HepG2 (cell line): ENCODE measurements around the gene DUSP15. TPM values are rescaled to one million over a fixed set of nuclear protein-coding genes. Genes with fewer than 3 reads are reported as not detected.
A peak's percentile ranks its signal among the peaks of the same experiment; 100 is the strongest.

Experiments used
- ATAC-seq: fragments of 200-7000 bp; cut with Tn5 transposase; 3 replicates; pipeline ENCODE4 v1.9.1; 2020; ENCODE audit warnings: mild to moderate bottlenecking, moderate library complexity
- BruUV-seq: library from RNA; stranded (reverse); fragments of 400-500 nt; replicated peaks from 2 replicates; lab custom pipeline; 2021; lab: Mats Ljungman, UMichigan
- CTCF ChIA-PET: fragments of 300-600 bp; formaldehyde crosslinking; extraction: SDS; loops from one replicate; lab custom pipeline; 2021; ENCODE audit warnings: low total read pairs, inconsistent platforms, low intra/inter-chr PET ratio; lab: Yijun Ruan, JAX
- POLR2A ChIA-PET: fragments of 350-600 bp; sonication (Branson Sonifier 250); formaldehyde crosslinking; loops from one replicate; lab custom pipeline; 2020; ENCODE audit warnings: antibody characterized with exemption, inconsistent platforms; lab: Yijun Ruan, JAX
- DNase-seq: peaks from one replicate; pipeline ENCODE4 v3.0.0-alpha.2; 2015; ENCODE audit warnings: low spot score
- FAIRE-seq: peaks from 3 replicates; lab custom pipeline; 2011; peaks lifted over from hg19 to GRCh38; lab: Jason Lieb, UNC
- H2AFZ ChIP-seq: one replicate; pipeline ENCODE4 v1.6.1; 2011; ENCODE audit warnings: low read length, inconsistent platforms
- H3K27ac ChIP-seq: fragments of 300-600 bp; 3 replicates; pipeline ENCODE4 v1.8.0; 2011; ENCODE audit warnings: mixed run types, mild to moderate bottlenecking, mixed read lengths, low read length, inconsistent platforms; ENCODE audit not compliant: insufficient read depth; ENCODE audit errors: extremely low read length
- H3K27me3 ChIP-seq, 2 experiments: fragments of 200-600 bp in 1 of 2; 2 replicates in 1 of 2; 3 replicates in 1 of 2; pipeline versions ENCODE4 v1.6.0 to v1.8.0; 2011; ENCODE audit warnings: low read length in 2 of 2, mild to moderate bottlenecking in 2 of 2, moderate library complexity in 2 of 2, inconsistent platforms in 1 of 2; ENCODE audit not compliant: insufficient read depth in 2 of 2, control insufficient read depth in 1 of 2
- H3K36me3 ChIP-seq, 2 experiments: fragments of 200-600 bp in 1 of 2; replicated peaks in 1 of 2; 2 replicates in 1 of 2; 3 replicates in 1 of 2; pipeline versions ENCODE4 v1.5.1 to v1.8.0; 2011; ENCODE audit warnings: low read length in 2 of 2, inconsistent platforms in 1 of 2; ENCODE audit not compliant: insufficient read depth in 2 of 2, control insufficient read depth in 1 of 2
- H3K4me1 ChIP-seq: 2 replicates; pipeline ENCODE4 v1.5.1; 2012; ENCODE audit warnings: low read length, inconsistent platforms; ENCODE audit not compliant: insufficient read depth
- H3K4me2 ChIP-seq: 2 replicates; pipeline ENCODE4 v1.6.0; 2011; ENCODE audit warnings: low read depth, low read length, inconsistent platforms
- H3K4me3 ChIP-seq, 3 experiments: fragments of 200-600 bp in 1 of 3; sonication (generic), shearing (Covaris generic) in 1 of 3; replicated peaks in 1 of 3; 2 replicates each; pipeline ENCODE4 v1.5.1; 2011 to 2016; ENCODE audit warnings: low read length in 3 of 3, inconsistent platforms in 2 of 3, low read depth in 2 of 3, mild to moderate bottlenecking in 2 of 3, control low read depth in 1 of 3, mixed read lengths in 1 of 3; ENCODE audit not compliant: insufficient read depth in 1 of 3
- H3K79me2 ChIP-seq: one replicate; pipeline ENCODE4 v1.6.1; 2011; ENCODE audit warnings: low read length, inconsistent platforms; ENCODE audit not compliant: insufficient read depth
- H3K9ac ChIP-seq: 2 replicates; pipeline ENCODE4 v1.6.0; 2011; ENCODE audit warnings: mild to moderate bottlenecking, low read depth, low read length, inconsistent platforms; ENCODE audit not compliant: insufficient read depth
- H3K9me3 ChIP-seq: 2 replicates; pipeline ENCODE4 v1.5.1; 2012; ENCODE audit warnings: mild to moderate bottlenecking, low read length
- H4K20me1 ChIP-seq: 2 replicates; pipeline ENCODE4 v1.6.0; 2011; ENCODE audit warnings: inconsistent platforms, mild to moderate bottlenecking, low read length, moderate library complexity; ENCODE audit not compliant: insufficient read depth
- ATF7 ChIP-seq, 2 experiments: fragments of 450-650 bp in 1 of 2; sonication (generic) in 1 of 2; formaldehyde crosslinking in 1 of 2; IDR thresholded peaks; 2 replicates each; pipeline versions ENCODE4 v1.4.0 to v1.6.1; 2016 to 2020; ENCODE audit warnings: antibody characterized with exemption in 1 of 2, mild to moderate bottlenecking in 1 of 2, missing genetic modification reagents in 1 of 2
- DMAP1 ChIP-seq: IDR thresholded peaks from 2 replicates; pipeline ENCODE4 v1.6.1; 2016
- PLRG1 ChIP-seq: fragments of 450-650 bp; conservative IDR thresholded peaks from 2 replicates; pipeline ENCODE4 v1.6.1; 2016
- PPARG ChIP-seq: conservative IDR thresholded peaks from 2 replicates; pipeline ENCODE4 v1.6.1; 2016; ENCODE audit warnings: missing biosample characterization, missing genetic modification reagents
- ZFP36L1 ChIP-seq: sonication (generic); formaldehyde crosslinking; IDR thresholded peaks from 2 replicates; pipeline ENCODE4 v1.8.0; 2022; ENCODE audit warnings: mild to moderate bottlenecking, missing genetic modification reagents, moderate library complexity
- ZHX2 ChIP-seq, 2 experiments: sonication (generic) in 1 of 2; formaldehyde crosslinking in 1 of 2; IDR thresholded peaks; 2 replicates each; pipeline versions ENCODE4 v1.6.1 to v1.9.0; 2014 to 2022; ENCODE audit warnings: antibody characterized with exemption in 1 of 2, borderline replicate concordance in 1 of 2, inconsistent platforms in 1 of 2, low read depth in 1 of 2, missing genetic modification reagents in 1 of 2
- ZNF20 ChIP-seq: sonication (generic); formaldehyde crosslinking; IDR thresholded peaks from 2 replicates; pipeline ENCODE4 v1.4.0; 2020; ENCODE audit warnings: mild to moderate bottlenecking, moderate library complexity, missing genetic modification reagents
- ZNF552 ChIP-seq: sonication (generic); formaldehyde crosslinking; IDR thresholded peaks from 2 replicates; pipeline ENCODE4 v1.9.0; 2022; ENCODE audit warnings: missing genetic modification reagents, mild to moderate bottlenecking, borderline replicate concordance
- in situ Hi-C: cut with HindIII; loops from 2 replicates; pipeline ENCODE4 v1.10.0; 2017; ENCODE audit warnings: low pct_unique_long_range_greater_than_20kb; ENCODE audit not compliant: extremely low pct_ligation_motif_present
- intact Hi-C: fragments of 100-400 bp; cut with micrococcal nuclease; formaldehyde crosslinking; loops from one replicate; pipeline ENCODE4 v1.10.0; 2022; ENCODE audit not compliant: unreplicated experiment
- polyA plus RNA-seq, 8 experiments: library from polyadenylated mRNA; depleted of rRNA in 3 of 8; stranded (reverse) in 7 of 8; unstranded in 1 of 8; fragments of >200 nt; fragmentation: Illumina TruSeq in 4 of 8; extraction: Trizol in 4 of 8; gene quantifications; 2 replicates each; pipeline versions ENCODE4 v1.2.1 to v1.2.3, GENCODE V29; 2011 to 2016; ENCODE audit warnings: low read depth in 4 of 8, missing spikeins in 1 of 8, mixed read lengths in 1 of 8; ENCODE audit not compliant: insufficient read depth in 1 of 8
- total RNA-seq, 5 experiments: library from RNA; depleted of rRNA; stranded (reverse); fragments of >200 nt; fragmentation: Illumina TruSeq; extraction: Trizol; gene quantifications; 2 replicates each; pipeline ENCODE4 v1.2.3, GENCODE V29; 2016; ENCODE audit warnings: low read depth in 1 of 5
- TF ChIP-seq, protein P1 (sequence below): sonication (generic); formaldehyde crosslinking; IDR thresholded peaks from 2 replicates; pipeline ENCODE4 v1.5.0; 2020; ENCODE audit warnings: mild to moderate bottlenecking, missing genetic modification reagents, borderline replicate concordance

Gene DUSP15
- total and polyA plus RNA-seq, 2 of the 13 experiments (the other 11 are each of a cell fraction or from before 2014, with no cell fraction given) = 0.17 to 0.93 TPM

- no peak for TF ChIP-seq ZNF20
- TF ChIP-seq DMAP1 = no peak
- TF ChIP-seq PPARG = no peak
Observed at GRCh38 chr20:31890646-31891045, 20.3 kb upstream of the DUSP15 start (continued).

DNA sequence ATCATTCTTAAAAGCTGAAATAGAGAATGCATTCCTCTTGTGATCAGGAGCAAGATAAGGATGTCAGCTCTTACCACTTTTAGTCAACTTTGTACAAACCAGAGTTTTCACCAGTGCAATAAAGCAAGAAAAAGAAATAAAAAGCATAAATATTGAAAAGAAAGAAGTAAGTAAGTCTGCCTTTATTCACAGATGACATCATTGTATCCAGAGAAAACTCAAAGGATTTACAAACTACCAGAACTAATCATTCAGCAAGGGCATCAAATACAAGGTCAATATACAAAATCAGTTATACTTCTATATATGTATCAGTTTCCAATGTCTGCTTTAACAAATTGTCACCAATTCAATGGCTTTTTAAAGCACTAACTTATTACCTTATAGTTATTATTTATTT, 13.5 kb upstream of the DUSP15 start:
- CTCF ChIA-PET = no interaction called here
- ATAC-seq = no peak
- POLR2A ChIA-PET = no interaction called here
- Histone ChIP-seq H3K4me3 (no peak overlapping the region), H2AFZ (no peak overlapping the region), H3K4me2 (no peak overlapping the region), H3K9ac (no peak overlapping the region), H4K20me1 (no peaks in the 10 kb centered on the region), H3K9me3 (no peaks in the 10 kb centered on the region), H3K79me2 (no peaks in the 10 kb centered on the region), H3K36me3 (no peaks in the 10 kb centered on the region), H3K27me3 (no peaks in the 10 kb centered on the region; a peak in 1 of 5 replicates), H3K27ac (no peak overlapping the region), H3K4me1 (peaks cover 30% of the 10 kb centered on the region)
- BruUV-seq = no TSS peak
- in situ Hi-C loops (no loop called here), intact Hi-C loops (no loop called here)
- FAIRE-seq = no peak
- DNase-seq = no peak
- TF ChIP-seq ZFP36L1 (CRISPR knock-in tag) = no peak
- TF ChIP-seq, protein P1, sequence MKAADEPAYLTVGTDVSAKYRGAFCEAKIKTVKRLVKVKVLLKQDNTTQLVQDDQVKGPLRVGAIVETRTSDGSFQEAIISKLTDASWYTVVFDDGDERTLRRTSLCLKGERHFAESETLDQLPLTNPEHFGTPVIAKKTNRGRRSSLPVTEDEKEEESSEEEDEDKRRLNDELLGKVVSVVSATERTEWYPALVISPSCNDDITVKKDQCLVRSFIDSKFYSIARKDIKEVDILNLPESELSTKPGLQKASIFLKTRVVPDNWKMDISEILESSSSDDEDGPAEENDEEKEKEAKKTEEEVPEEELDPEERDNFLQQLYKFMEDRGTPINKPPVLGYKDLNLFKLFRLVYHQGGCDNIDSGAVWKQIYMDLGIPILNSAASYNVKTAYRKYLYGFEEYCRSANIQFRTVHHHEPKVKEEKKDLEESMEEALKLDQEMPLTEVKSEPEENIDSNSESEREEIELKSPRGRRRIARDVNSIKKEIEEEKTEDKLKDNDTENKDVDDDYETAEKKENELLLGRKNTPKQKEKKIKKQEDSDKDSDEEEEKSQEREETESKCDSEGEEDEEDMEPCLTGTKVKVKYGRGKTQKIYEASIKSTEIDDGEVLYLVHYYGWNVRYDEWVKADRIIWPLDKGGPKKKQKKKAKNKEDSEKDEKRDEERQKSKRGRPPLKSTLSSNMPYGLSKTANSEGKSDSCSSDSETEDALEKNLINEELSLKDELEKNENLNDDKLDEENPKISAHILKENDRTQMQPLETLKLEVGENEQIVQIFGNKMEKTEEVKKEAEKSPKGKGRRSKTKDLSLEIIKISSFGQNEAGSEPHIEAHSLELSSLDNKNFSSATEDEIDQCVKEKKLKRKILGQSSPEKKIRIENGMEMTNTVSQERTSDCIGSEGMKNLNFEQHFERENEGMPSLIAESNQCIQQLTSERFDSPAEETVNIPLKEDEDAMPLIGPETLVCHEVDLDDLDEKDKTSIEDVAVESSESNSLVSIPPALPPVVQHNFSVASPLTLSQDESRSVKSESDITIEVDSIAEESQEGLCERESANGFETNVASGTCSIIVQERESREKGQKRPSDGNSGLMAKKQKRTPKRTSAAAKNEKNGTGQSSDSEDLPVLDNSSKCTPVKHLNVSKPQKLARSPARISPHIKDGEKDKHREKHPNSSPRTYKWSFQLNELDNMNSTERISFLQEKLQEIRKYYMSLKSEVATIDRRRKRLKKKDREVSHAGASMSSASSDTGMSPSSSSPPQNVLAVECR (CRISPR knock-in tag) = no peak
- TF ChIP-seq PLRG1 = no peak
- no peak for TF ChIP-seq ZHX2 (IDR thresholded peaks at IDR 0.05; ENCODE audit: low read depth)
- no peak for TF ChIP-seq ZHX2 (CRISPR knock-in tag; IDR thresholded peaks at IDR 0.05; ENCODE audit: borderline replicate concordance)
- TF ChIP-seq ATF7 (IDR thresholded peaks at IDR 0.05) = peak; percentile 89
- no peak for TF ChIP-seq ATF7 (CRISPR knock-in tag; IDR thresholded peaks at IDR 0.05)
- TF ChIP-seq ZNF552 (CRISPR knock-in tag) = no peak
